Activated CD4-positive, alpha-beta T cell treated with anti-CD3 and anti-CD28 coated beads, Interleukin-2, amount 50 U/mL, for 24 hours (primary cell): ENCODE measurements around the gene METTL1.

Source experiments
- DNase-seq, 2 donors: peaks; one replicate each; pipeline ENCODE4 v3.0.0-alpha.2; 2020; ENCODE audit warnings: low read depth in 1 of 2, low spot score in 1 of 2

The METTL1 gene

GRCh38 chr12:57769594-57769993, 2.3 kb downstream of the METTL1 start:
- no peak for DNase-seq

GRCh38 chr12:57767876-57768275, 4.0 kb downstream of the METTL1 start:
- no peak for DNase-seq

GRCh38 chr12:57767305-57767698, 4.6 kb downstream of the METTL1 start:
- DNase-seq: no peak

GRCh38 chr12:57766464-57767304, 5.2 kb downstream of the METTL1 start, which contains the start of gene CYP27B1:
TSS of gene CYP27B1 (minus strand) at chr12:57767078. CDS start at chr12:57767041, 37 bp downstream.
- no peak for DNase-seq

- DNase-seq: no peak
Observed at GRCh38 chr12:57765698-57766463, 6.0 kb downstream of the METTL1 start.

- DNase-seq: peak in 1 of 2 donors; percentile 41
Observed at GRCh38 chr12:57765003-57765697, 6.8 kb downstream of the METTL1 start.

GRCh38 chr12:57764662-57765002, 7.3 kb downstream of the METTL1 start:
- DNase-seq: no peak

GRCh38 chr12:57763881-57764661, 7.8 kb downstream of the METTL1 start:
- DNase-seq: no peak

GRCh38 chr12:57762463-57762862, 9.4 kb downstream of the METTL1 start:
- DNase-seq: no peak

GRCh38 chr12:57761391-57761998, 10.4 kb downstream of the METTL1 start:
- no peak for DNase-seq

- no peak for DNase-seq
Observed at GRCh38 chr12:57760347-57760982, 11.4 kb downstream of the METTL1 start.

- DNase-seq: no peak
Observed at GRCh38 chr12:57759360-57759980, 12.4 kb downstream of the METTL1 start.

GRCh38 chr12:57758552-57759359, 13.1 kb downstream of the METTL1 start:
- no peak for DNase-seq

- no peak for DNase-seq
Observed at GRCh38 chr12:57757771-57758170, 14.1 kb downstream of the METTL1 start.

- peak; percentile 56 to 59 for DNase-seq
Observed at GRCh38 chr12:57756406-57757341, 15.2 kb downstream of the METTL1 start.

- no peak for DNase-seq
Observed at GRCh38 chr12:57755454-57756372, 16.2 kb downstream of the METTL1 start.

GRCh38 chr12:57755194-57755453, 16.8 kb downstream of the METTL1 start:
- DNase-seq: no peak
